SH-SY5Y (cell line): Measurements from ENCODE around the gene TCF4.
A peak's percentile ranks its signal among the peaks of the same experiment; 100 is the strongest.

ENCODE experiments used
- GATA2 ChIP-seq: IDR thresholded peaks from 2 replicates; pipeline ENCODE4 v1.6.1; 2011; ENCODE audit warnings: mild to moderate bottlenecking, low read depth, low read length
- GATA3 ChIP-seq: IDR thresholded peaks from 2 replicates; pipeline ENCODE4 v1.6.1; 2011; ENCODE audit warnings: low read depth, mild to moderate bottlenecking, low read length, moderate library complexity

The TCF4 gene

GRCh38 chr18:55356815-55357214 lies 231.2 kb downstream of the TCF4 start:
- no peak for TF ChIP-seq GATA3
- TF ChIP-seq GATA2: no peak

DNA sequence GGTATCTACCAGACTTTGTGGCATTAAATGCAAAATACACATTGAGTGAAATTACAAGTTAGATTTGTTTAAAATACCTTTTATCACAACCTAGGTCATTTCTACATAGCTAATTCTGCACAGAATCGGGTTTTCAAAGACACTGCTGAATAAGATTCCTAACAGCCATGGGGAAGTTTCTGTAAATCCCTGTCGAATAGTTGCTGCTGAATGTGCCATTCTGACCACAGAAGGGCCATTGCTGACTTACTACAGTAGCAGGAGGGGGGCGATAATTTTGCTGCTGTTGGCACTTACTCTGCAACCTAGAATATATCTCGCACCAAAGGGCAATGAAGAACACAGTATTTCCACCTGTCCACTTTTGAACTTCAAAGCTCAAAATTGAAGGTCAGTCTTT lies 232.8 kb downstream of the TCF4 start:
- TF ChIP-seq GATA2: no peak
- TF ChIP-seq GATA3: no peak

GRCh38 chr18:55354795-55355194 lies 233.2 kb downstream of the TCF4 start:
- TF ChIP-seq GATA2 (peak; percentile 98), GATA3 (peak; percentile 96)

GRCh38 chr18:55353806-55354205 lies 234.2 kb downstream of the TCF4 start:
- TF ChIP-seq GATA2 (no peak), GATA3 (no peak)

DNA sequence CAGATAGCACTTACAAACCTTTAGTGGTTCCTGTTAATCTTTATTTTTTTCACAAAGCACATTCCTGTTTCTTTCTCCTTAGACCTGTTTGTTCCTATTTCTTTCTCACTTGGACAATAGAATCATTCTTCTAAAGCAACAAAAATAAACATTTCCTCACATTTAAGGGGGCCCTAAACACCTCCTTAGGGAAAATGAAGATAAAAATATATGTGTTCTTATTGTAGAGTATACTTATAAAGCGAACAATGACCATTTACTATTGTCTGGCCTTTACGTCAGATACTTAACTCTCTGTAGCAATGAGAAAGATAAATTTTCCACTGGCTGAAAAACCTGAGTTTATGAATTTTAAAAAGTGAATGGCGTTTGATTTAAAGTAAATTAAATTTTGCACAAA lies 234.6 kb downstream of the TCF4 start:
- no peak for TF ChIP-seq GATA3

DNA sequence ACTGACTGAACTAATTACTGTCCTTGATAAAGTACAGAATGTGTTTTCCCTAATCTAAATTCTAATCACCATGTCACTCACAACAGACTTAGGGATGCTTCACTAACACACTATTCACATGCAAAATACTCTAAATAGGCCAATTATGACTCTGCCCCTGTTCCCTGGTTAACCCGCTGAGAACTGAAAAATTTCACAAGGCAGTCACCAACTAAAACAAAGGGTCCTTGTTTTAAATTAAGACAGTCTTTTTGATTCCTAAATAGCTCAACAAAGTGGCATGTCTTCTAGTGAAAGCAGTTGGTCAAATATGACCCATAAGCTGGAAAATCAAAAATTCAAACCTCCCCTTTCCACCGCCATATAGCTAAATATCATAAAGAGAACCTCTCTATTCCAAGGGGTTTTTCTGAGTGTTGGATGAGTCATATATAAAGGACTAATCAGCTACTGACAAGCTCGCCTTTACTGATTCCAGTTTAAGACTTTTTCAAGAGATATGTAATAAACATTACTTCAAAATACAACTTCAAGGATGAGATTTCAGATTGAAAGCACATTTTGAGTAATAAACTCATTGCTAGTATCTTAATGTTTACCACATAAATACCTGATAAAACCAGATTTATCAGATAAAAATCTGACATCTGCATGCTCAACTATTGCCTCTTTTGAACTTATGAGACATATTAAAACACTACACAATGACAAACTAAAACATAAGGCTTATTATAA lies 235.8 kb downstream of the TCF4 start:
- no peak for TF ChIP-seq GATA2
- TF ChIP-seq GATA3: no peak

- TF ChIP-seq GATA3: no peak
- no peak for TF ChIP-seq GATA2
Observed at GRCh38 chr18:55351241-55351691, 236.7 kb downstream of the TCF4 start.

- no peak for TF ChIP-seq GATA3
- TF ChIP-seq GATA2: no peak
Observed at GRCh38 chr18:55349685-55350084, 238.3 kb downstream of the TCF4 start.

DNA sequence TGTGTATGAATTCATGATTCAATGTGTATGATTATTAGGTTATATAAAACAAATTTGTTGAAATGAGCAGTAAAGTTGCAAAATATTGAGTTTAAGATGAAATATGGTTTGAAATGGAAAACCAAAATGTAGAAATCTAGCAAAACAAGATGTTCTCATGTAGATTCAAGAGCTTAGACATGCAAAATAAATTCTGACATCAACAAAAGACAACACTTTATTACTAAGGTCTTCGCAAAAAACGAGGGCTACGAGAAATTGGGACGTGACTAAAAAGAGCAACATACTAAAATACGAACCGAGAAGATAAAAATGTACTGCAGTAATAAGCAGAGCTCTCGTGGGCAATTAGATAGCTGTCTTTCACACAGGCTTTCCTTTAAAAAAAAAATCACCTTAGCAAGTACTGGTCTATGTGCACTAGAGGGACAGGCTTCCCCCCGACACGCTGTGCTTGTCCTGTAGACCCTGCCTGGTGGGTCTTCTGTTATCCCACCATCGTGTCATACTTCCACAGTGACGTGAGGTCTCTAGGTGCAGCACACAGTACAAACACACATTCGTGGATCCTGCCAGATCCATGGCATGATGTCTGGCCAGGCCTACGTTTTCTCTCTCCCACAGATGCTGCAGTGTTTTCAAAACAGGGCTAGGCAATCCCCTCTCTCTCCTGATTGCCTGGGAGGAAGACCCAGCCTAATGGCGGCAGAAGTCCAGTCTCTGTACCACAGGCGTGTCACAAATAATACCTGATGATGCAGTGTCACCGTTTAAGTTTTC lies 240.8 kb downstream of the TCF4 start:
- TF ChIP-seq GATA2: no peak
- TF ChIP-seq GATA3: no peak

- no peak for TF ChIP-seq GATA3
- no peak for TF ChIP-seq GATA2
Observed at GRCh38 chr18:55346387-55346786, 241.6 kb downstream of the TCF4 start.

DNA sequence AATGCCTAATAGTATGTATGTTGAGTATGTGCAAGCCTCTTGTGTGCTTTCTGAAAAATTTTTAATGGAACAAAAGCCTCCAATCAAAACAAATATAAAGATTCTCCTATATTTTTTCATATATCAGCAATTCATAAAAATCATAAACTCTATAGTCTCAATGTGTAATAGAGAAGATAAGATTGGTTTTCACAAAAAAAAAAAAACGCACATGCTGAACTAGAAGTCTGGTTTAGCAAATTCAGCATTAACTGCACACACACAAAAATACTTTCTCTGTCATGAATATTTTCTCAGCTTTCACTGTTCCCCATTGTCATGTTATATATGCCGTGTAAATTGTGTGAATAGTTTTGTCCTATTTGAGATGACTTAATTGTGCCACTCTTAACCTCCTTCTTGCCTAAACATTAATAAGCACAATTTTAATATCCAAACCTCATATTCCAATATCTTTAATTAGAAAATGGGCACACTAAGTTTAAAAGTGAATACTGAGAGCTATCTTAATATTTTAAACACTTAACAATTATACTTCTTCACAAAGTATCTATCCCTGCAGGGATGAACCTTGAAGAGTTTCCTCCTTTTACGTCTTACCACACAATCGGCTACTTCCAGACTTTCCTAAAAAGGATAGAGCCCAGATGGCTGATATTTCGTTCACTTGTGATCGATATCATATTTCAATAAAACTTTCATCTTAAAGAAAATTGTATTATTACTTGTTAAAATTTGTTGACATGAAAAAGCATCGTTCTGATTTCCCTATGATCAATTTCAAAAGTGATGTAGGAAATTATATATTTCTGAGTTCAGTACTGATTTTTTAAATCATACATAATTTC lies 242.7 kb downstream of the TCF4 start:
- TF ChIP-seq GATA3 (no peak), GATA2 (no peak)

DNA sequence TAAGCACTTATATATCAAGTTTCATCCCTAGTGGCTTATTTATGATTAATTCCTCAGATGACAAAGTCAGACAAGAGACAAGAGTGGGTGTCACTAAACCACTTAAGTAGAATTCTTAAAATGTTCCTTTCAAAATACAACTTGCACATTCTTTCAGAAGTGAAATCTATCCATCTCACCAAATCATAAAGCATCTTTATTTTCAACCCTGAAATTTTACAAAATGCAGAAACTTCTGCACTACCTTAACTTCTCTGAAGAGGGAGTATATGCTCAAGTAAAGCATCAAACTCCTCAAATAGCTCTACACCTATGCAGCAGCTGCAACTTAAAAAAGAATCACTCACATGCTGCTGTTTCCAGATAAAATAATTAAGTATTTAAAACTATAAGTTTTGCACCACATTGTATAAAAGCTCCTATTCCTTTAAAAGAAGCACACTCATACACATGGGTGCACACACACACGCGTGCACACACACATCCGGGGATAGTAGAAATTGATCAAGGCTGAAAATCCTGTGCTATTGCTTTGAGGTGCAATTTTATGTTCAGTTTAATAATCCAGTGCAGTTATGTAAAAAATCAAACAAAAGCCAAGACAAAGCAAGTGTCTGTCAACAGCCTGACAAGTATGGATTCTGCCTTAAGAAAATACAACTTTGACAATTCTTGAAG lies 244.5 kb downstream of the TCF4 start:
- no peak for TF ChIP-seq GATA3

- TF ChIP-seq GATA2 (no peak), GATA3 (no peak)
Observed at GRCh38 chr18:55340998-55341397, 247.0 kb downstream of the TCF4 start.

GRCh38 chr18:55339990-55340389 lies 248.0 kb downstream of the TCF4 start:
- TF ChIP-seq GATA3: no peak
- peak; percentile 49 for TF ChIP-seq GATA2
